ENCODE results near the gene LEFTY2.
"Not testable (repeated sequence)": the region's sequence is repeated elsewhere in the genome, so short reads cannot be mapped to it uniquely, and the experiment has no call there.

Gene LEFTY2

DNA sequence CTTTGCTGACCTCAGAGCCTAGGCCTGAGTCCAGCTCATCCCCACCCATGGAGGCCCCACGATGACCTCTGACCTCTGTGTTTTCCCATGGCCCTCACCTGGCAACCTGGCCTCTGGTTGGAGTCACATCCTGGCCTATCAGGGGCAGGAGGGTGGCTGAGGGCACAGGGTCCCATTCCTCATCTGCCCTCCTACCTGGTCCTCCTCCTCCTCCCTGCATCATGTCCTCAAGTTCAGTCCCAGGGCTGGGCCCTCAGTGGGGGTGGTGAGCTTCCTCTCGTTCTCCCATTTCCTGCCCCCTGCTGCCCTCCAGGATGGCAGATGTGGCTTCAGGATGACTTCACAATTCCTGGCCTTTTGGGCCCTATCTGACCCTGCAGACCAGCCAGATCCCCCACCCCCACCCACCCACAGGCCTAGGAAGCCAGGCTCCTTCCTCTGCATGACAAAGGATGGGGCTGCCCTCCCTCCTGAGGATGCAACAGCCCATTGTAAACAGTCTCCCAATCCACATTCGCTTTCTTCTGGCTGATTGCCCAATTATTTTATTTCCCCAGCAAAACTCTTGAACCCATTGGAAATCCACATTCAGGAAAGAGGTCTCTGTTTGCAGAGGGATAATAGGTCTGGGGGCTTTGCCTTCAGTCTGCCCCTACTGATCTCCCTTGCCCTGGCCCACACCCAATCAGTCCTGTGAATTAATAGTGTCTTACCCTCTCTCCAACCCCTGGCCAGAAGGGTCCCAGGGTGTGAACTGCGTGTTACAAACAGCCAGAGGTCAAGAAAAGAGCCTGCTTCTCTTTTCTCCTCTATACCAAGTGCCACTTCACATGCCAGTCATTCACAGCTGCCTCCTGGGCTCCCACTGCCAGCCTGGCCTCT is 41.7 kb downstream of the LEFTY2 start:
- DNase-seq = no peak

DNA sequence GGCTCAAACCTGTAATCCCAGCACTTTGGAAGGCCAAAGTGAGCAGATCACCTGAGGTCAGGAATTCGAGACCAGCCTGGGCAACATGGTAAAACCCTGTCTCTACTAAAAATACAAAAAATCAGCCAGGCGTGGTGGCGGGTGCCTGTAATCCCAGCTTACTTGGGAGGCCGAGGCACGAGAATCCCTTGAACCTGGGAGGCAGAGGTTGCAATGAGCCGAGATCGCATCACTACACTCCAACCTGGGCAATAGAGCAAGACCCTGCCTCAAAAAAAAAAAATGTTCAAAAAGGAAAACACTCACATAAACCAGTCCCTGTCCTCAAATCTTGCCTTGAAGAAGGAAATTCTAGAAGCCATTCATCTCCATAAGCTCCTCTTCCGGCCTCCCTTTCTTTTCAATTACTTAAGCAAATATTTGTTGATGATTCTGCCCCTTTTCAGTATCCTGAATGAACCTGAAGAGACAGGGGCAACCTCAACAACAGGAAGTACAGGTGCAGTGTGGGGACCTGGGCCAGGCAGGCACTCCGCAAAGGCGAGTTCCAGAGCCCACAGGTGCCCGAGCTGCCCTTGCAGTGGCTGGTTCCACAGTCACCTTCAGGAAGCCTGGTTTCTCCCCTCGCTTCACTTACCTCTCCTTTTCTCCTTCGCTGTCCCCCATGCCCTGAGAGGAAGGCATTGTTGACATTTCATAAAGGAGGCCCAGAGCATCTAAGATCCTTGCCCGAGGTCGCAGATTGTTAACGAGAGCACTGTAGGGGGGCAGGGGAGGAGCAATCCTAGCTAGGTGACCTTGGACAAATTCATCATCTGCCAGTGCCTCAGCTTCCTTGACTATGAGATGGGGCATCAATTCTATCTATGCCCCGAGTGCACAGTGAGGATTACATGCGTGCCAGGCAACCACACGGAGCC is 43.2 kb downstream of the LEFTY2 start:
- peak; percentile 72 for DNase-seq

DNA sequence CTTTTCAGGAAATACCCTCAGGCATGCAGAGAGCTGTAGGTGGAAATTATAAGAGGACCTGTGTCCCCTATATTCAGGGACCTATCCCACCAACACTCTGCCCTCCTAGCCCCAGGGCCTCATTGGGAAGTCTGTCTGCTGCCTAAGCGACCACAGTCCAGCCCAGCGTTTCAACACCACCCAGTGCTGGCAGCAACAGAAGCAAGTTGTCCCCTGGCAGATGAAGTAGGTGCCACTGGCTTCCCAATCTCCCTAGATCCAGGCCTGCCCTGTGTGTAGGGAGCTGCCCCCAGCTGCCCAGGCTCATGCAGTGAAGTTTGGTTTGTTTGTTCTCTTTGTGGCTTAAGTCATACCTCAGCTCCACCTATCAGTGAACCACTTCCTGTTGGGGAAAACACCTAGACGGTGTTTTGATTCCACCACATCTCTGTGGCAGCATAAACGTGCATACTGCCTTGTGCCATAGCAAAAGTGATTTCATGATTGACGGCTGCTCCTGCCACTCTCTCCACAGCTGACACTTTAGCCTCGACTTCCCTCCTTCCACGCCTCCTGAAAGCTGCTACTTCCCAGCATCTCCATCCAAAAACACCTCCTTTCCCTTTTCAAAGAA is 44.0 kb downstream of the LEFTY2 start:
- peak; percentile 86 for DNase-seq

DNA sequence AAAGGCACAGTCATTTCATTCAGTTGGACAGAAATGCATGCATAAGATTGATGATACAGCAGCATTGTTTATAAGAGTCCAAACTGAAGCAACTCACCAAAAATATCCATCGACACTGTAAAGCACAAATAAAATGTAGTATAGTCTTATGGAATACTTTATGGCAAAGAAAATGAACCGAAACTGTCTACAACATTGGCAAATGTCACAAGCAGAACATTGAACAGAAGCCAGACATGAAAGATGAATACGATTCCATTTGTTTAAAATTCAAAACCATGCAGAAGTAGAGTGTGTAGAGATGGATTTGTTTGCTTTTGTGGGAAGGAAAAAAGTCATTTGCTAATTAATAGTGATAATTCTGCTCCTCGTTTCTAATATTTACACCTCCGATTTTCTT is 44.5 kb downstream of the LEFTY2 start:
- DNase-seq = no peak

DNA sequence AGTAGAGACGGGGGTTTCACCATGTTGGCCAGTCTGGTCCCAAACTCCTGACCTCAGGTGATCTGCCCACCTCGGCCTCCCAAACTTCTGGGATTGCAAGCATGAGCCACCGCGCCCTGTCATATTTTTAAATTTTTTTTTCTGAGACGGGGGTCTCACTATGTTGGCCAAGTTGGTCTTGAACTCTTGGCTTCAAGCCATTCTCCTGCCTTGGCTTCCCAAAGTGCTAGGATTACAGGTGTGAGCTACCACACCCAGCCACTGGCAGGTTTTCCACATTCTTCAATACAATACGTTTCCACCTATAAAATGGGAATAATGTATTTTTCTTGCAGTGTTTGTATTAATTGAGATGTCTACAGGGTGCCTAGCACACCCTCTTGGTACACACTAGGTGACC is 48.7 kb downstream of the LEFTY2 start:
- DNase-seq = no peak

DNA sequence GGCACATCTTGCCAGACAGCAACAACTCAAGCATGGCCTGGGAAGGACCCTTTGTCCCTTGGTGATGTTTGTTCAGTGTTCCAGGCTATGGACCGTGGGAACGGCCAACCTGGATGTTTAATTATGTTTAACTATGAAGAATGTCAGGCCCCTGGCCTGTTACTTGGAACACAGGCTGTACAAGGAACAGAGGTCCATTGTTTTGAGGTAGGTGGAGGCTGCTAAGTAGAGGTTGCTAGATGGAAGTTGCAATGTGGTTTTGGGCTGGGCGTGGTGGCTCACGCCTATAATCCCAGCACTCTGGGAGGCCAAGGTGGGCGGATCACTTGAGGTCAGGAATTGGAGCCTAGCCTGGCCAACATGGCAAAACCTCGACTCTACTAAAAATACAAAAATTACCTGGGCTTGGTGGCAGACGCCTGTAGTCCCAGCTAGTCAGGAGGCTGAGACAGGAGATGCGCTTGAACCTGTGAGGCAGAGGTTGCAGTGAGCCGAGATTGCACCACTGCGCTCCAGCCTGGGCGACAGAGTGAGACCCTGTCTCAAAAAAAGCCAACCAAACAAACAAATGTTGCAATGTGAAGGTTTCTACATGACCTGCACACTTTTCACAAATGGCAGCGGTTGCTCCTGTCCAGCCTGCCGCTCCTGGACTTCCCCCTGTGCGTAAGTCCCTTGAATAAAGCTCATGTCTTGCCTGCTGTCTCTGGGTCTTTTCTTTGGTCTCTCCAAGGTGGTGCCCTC is 49.6 kb downstream of the LEFTY2 start:
- DNase-seq = no peak

DNA sequence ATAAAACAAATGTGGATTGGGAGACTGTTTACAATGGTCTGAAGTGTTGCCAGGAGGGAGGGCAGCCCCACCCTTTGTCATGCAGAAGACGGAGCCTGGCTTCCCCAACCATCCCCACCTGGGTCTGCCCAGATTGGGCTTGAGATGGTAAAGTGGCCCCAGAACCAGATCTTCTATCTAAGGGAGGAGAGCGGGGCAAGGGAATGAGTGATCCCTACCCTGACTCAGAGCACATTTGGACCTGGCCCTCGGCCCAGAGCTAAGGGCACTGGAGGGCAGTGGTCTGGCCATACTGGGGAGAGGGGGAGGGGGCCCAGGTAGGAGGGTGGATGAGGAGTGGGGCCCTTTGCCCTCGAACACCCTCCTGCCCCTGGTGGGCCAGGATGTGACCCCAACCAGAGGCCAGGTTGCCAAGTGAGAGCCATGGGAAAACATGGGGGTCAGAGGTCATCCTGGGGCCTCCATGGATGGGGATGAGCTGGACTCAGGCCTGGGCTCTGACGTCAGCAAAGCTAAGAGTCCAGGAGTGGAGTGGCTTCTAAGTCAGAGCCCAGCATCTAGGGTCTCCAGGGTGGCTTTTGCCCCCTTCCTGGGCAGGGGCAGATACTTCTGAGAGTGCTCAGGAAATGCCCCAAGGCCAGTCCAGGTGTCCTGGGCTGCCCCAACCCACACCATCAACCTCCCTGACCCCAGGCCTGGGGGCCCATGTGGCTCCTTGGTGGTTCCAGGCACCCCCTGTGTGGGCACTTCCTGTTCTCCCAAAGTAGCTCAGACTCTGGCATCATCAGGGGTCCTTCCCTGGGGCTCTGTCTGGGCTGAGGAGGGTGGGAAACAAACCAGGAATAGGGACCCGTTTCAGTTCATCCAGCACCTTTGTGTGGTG is 50.4 kb downstream of the LEFTY2 start:
- no peak for DNase-seq

DNA sequence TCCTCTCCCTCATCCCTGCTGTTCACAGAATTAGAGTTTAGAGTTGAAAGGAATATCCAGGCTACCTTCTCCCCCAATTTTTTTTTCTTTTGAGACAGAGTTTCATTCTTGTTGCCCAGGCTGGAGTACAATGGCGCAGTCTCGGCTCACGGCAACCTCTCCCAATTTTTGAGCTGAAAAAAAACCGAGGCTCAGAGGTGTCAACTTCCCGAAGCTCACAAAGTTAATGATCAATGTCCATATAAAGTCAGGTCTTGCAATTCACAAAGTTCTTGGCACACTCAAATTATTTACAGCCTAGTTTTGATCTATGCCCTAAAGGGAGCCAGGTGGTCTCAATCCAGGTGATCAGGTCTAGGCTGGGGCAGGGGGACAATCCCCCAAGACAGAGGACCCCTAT is 51.3 kb downstream of the LEFTY2 start:
- DNase-seq = no peak

DNA sequence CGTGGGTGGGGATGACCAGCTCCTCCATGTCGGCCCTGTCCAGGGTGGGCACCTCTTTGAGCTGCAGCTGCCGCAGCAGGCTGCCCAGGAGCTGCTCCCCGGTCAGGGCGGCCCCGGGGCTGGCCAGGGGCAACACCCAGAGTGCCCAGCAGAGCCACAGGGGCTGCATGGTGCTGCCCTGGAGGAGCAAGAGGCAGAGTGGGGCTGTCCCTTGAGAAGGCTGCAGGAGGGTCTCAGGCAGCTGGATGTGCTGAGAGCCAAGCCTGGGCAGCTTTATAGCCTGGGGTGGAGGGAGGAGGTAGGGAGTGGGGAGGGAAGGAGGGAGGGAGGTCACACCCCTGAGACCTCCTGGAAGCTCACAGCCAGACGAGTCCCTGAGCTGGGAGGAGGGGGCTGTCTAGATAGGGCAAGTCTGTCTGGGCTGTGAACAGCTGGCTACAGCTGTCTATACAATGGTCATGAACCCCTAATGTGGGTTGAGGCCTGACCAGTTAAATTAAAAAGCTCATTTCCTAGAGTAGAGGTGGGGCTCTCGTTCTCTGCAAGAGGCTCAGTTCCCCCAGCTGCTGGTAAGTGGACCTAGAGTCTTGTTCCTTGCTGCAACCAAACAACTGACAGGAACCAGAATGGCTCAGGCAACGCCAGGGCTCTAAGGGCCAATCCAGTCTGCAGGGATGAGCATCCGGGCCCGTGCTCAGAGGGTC is 52.0 kb downstream of the LEFTY2 start, which contains the start of gene LEFTY1:
LEFTY1 (minus strand) TSS at position 249 of the 704 bp plus-strand sequence; CDS start at position 169, 80 bp downstream.
- DNase-seq = no peak

DNA sequence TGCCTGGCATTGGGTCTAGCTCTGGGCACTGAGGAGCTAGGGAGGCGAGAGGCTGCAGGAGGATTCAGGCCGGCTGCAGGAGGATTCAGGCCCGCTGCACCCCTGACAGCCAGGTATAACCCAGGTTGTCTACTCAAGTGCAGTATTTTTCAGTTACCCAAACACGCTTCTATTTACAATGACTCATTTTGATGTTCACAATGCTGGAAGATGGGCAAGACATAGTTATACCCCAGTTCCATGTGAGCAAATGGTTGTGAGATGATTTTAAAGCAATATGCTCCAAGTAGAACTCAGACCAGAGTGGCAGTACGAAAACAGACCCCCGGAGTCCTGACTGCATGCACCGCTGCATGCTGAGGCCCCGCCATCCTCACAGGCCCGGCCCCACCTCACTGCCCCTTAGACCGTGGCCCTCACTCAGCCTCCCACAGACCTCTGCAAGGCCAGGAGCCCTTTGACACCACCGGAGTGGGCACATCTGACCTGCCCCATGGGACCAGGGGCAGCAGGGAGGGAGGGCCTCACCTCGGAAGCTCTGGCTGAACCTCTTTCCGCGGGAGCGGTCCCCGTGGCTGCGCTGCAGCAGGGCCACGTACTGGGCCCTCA is 52.6 kb downstream of the LEFTY2 start:
- DNase-seq = no peak

DNA sequence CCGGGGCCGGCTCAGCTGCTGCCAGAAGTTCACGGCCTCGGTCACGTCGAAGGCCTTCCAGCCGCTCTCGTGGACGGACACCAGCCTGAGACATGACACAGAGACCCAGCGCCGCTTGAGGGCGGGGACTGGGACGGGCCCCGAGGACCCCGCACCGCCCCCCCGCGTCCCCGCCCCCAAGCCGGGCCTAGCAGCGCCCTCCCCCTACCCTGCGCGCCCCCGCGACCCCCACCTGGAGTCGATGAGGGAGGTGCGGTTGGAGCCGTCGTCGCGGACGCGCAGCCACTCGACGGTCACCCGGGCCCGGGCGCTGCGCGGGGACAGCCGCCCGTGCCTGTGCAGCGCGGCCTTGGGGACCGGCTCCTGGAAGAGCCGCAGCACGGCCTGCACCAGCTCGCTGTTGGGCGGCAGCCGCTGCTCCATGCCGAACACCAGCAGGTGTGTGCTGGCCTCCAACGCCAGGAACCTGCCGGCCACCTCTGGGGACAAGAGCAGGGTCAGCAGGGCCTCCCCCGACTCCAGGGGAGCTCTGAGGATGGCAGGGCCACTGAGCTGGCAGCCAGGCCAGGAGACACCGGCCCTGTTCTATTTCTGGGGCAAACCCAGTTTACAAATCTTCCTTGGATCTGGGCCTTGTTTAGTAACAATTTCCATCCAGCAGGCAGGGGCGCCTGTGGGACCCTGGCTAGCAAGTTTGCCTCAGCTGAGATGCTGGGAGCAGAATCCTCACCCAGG is 53.3 kb downstream of the LEFTY2 start:
- DNase-seq = not testable (repeated sequence)

DNA sequence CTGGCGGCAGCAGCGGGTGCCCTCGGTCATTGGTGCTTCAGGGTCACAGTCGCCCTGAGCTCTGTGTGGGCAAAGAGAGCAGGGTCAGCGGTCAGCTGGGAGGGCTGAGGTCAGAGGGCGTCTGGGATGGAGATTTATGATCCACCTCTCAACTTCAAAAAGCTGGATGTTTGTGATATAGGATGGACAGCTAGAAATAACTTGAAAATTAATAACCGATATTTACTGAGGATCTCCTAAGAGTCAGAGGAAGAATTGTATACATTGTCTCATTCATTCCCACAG is 54.0 kb downstream of the LEFTY2 start:
- DNase-seq = no peak
